ENCODE measurements around the gene OTOP3. TPM values are rescaled to one million over a fixed set of nuclear protein-coding genes. Genes with fewer than 3 reads are reported as not detected.
A peak's percentile ranks its signal among the peaks of the same experiment; 100 is the strongest.

The OTOP3 gene
- total RNA-seq, 1 experiment from 2014 or later, result not detected

- no peaks in the 10 kb centered on the region for H3K36me3 Mint-ChIP-seq (ENCODE audit: insufficient read depth in 1 of 3, low read depth in 3 of 3)
- H3K27ac Mint-ChIP-seq, result no peak overlapping the region
- DNase-seq, result no peak
- no peaks in the 10 kb centered on the region for H3K27me3 ChIP-seq (ENCODE audit: insufficient read depth, low read length)
- no peak overlapping the region for H2BK5ac ChIP-seq (ENCODE audit: insufficient read length, low read length)
- H2BK20ac ChIP-seq (ENCODE audit: low read depth, low read length, poor library complexity, severe bottlenecking), result no peak overlapping the region
- H3K23ac ChIP-seq (ENCODE audit: insufficient read length, low read depth, low read length), result no peak overlapping the region
- no peak for TF ChIP-seq CTCF (conservative IDR thresholded peaks at IDR 0.05)
- no peak overlapping the region for H3K4me3 Mint-ChIP-seq
- no peaks in the 10 kb centered on the region for H3K9me3 ChIP-seq (ENCODE audit: control insufficient read depth, low read depth, low read length)
- peaks cover 16% of the 10 kb centered on the region for H3K27me3 Mint-ChIP-seq (ENCODE audit: low read depth)
- no peak overlapping the region for H3K56ac ChIP-seq (ENCODE audit: insufficient read length, low read depth, low read length)
- H4K20me1 ChIP-seq (ENCODE audit: control insufficient read depth, insufficient read depth, insufficient read length), result no peaks in the 10 kb centered on the region
- H2BK120ac ChIP-seq (ENCODE audit: low read depth, low read length, poor library complexity, severe bottlenecking), result no peak overlapping the region
- no peak overlapping the region for H3K9ac ChIP-seq (ENCODE audit: extremely low read depth, insufficient read length, low read length)
- no peak overlapping the region for H3K27ac ChIP-seq (ENCODE audit: insufficient read length, low read depth, low read length)
- no peak overlapping the region for H2BK15ac ChIP-seq (ENCODE audit: low read depth, low read length)
- H3K4me1 Mint-ChIP-seq, result peaks cover 11 to 19% of the 10 kb centered on the region in 2 experiments
- H4K91ac ChIP-seq (ENCODE audit: insufficient read length, low read depth, low read length), result no peak overlapping the region
- H3K79me1 ChIP-seq (ENCODE audit: insufficient read depth, low read depth, low read length, poor library complexity, severe bottlenecking), result no peaks in the 10 kb centered on the region
- no peak overlapping the region for H2AFZ ChIP-seq (ENCODE audit: low read length)
- H3K9me3 Mint-ChIP-seq, result no peaks in the 10 kb centered on the region
- no peak overlapping the region for H2AK5ac ChIP-seq (ENCODE audit: insufficient read length, low read length)
- no peak overlapping the region for H2BK12ac ChIP-seq (ENCODE audit: insufficient read length, low read depth, low read length)
- no peak overlapping the region for H3K18ac ChIP-seq (ENCODE audit: insufficient read length, low read depth, low read length)
- no peak overlapping the region for H3K4ac ChIP-seq (ENCODE audit: low read depth, low read length)
- peak overlapping the region; percentile 42; the same call in 1 of the 2 replicates for H3K14ac ChIP-seq (ENCODE audit: insufficient read depth, low read length)
- H4K8ac ChIP-seq (replicated peaks; ENCODE audit: insufficient read length, low read depth, low read length), result no peak overlapping the region
- no peak overlapping the region for H3K4me2 ChIP-seq (ENCODE audit: insufficient read depth, insufficient read length, low read length)
- H4K5ac ChIP-seq (ENCODE audit: insufficient read length, low read depth, low read length), result no peak overlapping the region
- WGBS (ENCODE audit: extremely low coverage, insufficient read length, low lambda C conversion rate), result no CpG with 5 or more reads among the region's 24 CpGs
- peaks cover 2% of the 10 kb centered on the region for H3K23me2 ChIP-seq (ENCODE audit: insufficient read length, low read depth, low read length, poor library complexity, severe bottlenecking)
- no peaks in the 10 kb centered on the region for H3K79me2 ChIP-seq (ENCODE audit: insufficient read depth, low read length)
- no peak overlapping the region for H3T11ph ChIP-seq (ENCODE audit: low read length)
- H3K4me1 ChIP-seq (ENCODE audit: insufficient read depth, low read length), result no peaks in the 10 kb centered on the region
Measured at GRCh38 chr17:74952431-74953133, 16.9 kb downstream of the OTOP3 start.

Data from H9 (cell line).